Neural crest cell (in vitro differentiated cells): Measurements from ENCODE around the gene ELN. TPM values are rescaled to one million over a fixed set of nuclear protein-coding genes. Genes with fewer than 3 reads are reported as not detected.

Source experiments
- DNase-seq: peaks from one replicate; pipeline ENCODE4 v3.0.0; 2021; ENCODE audit warnings: low read depth, mixed read lengths, low spot score
- H3K27ac Mint-ChIP-seq: one replicate; pipeline ENCODE4 v1.8.0; 2021; ENCODE audit warnings: mild to moderate bottlenecking, mixed read lengths; ENCODE audit not compliant: unreplicated experiment
- H3K27me3 Mint-ChIP-seq: 2 replicates; pipeline ENCODE4 v1.8.0; 2021; ENCODE audit warnings: low read depth, mild to moderate bottlenecking, mixed read lengths
- H3K36me3 Mint-ChIP-seq: 2 replicates; pipeline ENCODE4 v1.8.0; 2021; ENCODE audit warnings: low read depth, mild to moderate bottlenecking, mixed read lengths
- H3K4me1 Mint-ChIP-seq: 2 replicates; pipeline ENCODE4 v1.8.0; 2021; ENCODE audit warnings: mixed read lengths
- H3K4me3 Mint-ChIP-seq: one replicate; pipeline ENCODE4 v1.8.0; 2021; ENCODE audit warnings: mild to moderate bottlenecking, mixed read lengths
- H3K9me3 Mint-ChIP-seq: 2 replicates; pipeline ENCODE4 v1.8.0; 2021; ENCODE audit warnings: mixed read lengths
- CTCF ChIP-seq: fragments of 200-600 bp; sonication (generic); conservative IDR thresholded peaks from 2 replicates; pipeline ENCODE4 v1.5.0; 2021; ENCODE audit warnings: antibody characterized with exemption, mild to moderate bottlenecking
- total RNA-seq: library from RNA; stranded (reverse); gene quantifications from 2 replicates; pipeline ENCODE4 v1.2.1, GENCODE V29; 2021

ELN gene
- total RNA-seq, 1 donor from 2014 or later, result 1.0 TPM

- Mint-ChIP-seq H3K27me3 (peaks cover 37% of the 10 kb centered on the region), H3K4me1 (peaks cover 22% of the 10 kb centered on the region), H3K9me3 (no peaks in the 10 kb centered on the region), H3K4me3 (no peak overlapping the region), H3K36me3 (no peaks in the 10 kb centered on the region), H3K27ac (no peak overlapping the region)
- no peak for DNase-seq
- no peak for TF ChIP-seq CTCF
These were observed 407 bp downstream of the ELN start for GRCh38 chr7:74028321-74028838.

DNA sequence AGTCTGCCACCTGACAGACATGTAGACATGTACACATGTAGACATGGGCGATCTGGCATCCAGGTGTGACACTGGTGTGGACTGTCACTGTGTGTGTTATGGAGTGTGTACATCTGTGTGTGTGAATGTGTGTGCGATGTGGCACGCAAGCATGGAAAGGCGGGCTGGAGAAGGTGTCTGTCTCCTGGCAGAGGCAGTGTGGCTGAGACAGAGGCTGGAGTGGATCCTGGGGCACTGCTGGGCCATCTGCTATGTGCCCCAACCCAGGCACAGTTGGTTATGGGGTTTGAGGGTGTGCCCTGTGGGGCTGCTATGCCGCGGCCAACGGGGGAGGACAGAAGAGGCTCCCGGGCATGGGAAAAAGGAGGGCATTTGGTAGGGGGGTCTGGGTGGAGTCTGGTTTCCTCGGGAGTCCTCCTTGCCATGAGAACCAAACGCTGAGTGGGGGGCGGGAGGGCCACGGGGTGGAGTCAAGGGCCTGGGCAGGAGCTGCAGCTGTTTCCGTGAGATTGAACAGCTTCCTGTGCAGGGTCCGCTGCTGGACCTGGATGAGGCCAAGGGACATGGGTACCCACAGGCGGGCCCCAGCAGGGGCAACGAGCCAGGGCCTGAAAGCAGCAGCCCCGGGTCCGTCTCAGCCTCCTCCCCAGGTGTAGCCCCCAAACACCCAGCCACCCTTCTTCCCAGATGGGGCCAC is 1.3 kb downstream of the ELN start:
- Mint-ChIP-seq H3K4me3 (no peak overlapping the region), H3K27ac (no peak overlapping the region), H3K9me3 (no peaks in the 10 kb centered on the region), H3K4me1 (peaks cover 22% of the 10 kb centered on the region), H3K36me3 (no peaks in the 10 kb centered on the region), H3K27me3 (peaks cover 33% of the 10 kb centered on the region)
- no peak for TF ChIP-seq CTCF
- DNase-seq, result no peak

- peaks cover 27% of the 10 kb centered on the region for H3K27me3 Mint-ChIP-seq
- no peaks in the 10 kb centered on the region for H3K9me3 Mint-ChIP-seq
- no peaks in the 10 kb centered on the region for H3K36me3 Mint-ChIP-seq
- DNase-seq, result no peak
- no peak for TF ChIP-seq CTCF
- H3K4me1 Mint-ChIP-seq, result peaks cover 23% of the 10 kb centered on the region
- no peak overlapping the region for H3K4me3 Mint-ChIP-seq
- H3K27ac Mint-ChIP-seq, result no peak overlapping the region
These were observed 2.0 kb downstream of the ELN start for GRCh38 chr7:74029991-74030415.

GRCh38 chr7:74030861-74031260 is 2.9 kb downstream of the ELN start:
- Mint-ChIP-seq H3K4me3 (no peak overlapping the region), H3K4me1 (peaks cover 23% of the 10 kb centered on the region), H3K27me3 (peaks cover 19% of the 10 kb centered on the region), H3K27ac (no peak overlapping the region), H3K9me3 (no peaks in the 10 kb centered on the region), H3K36me3 (no peaks in the 10 kb centered on the region)
- no peak for DNase-seq
- no peak for TF ChIP-seq CTCF

DNA sequence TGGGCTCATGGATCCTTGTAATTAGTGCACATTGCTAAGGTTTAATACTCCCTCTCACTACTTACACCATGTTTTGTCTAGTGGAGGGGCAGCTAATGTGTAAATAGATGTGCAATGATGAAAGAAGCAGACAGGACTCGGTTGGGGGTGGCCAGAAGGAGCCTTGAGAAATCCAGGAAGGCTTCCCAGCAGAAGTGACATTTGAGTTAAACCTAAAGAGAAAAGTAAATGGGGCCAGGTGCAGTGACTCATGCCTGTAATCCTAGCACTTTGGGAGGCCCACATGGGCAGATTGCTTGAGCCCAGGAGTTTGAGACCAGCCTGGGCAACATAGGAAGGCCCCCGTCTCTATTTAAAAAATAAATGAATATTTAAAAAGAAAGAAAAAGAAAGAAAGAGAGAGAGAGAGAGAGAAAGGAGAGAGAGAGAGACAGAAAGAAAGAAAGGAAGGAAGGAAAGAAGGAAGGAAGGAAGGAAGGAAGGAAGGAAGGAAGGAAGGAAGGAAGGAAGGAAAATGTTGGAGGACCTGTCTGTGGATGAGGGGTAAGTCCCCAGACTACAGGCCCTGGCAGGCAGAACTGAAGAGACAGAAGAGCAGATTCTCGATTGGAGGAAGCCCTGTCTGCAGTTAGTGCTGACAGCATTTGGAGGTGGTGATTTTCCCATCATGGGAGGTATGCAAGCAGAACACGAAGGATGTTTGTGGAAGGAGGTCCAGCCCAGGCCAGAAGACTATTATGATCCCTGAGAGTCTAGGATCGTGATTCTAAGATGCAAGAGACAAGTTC is 3.6 kb downstream of the ELN start:
- Mint-ChIP-seq H3K9me3 (no peaks in the 10 kb centered on the region), H3K4me3 (no peak overlapping the region)

More for the DNA sequence above, 3.6 kb downstream of the ELN start:
- DNase-seq, result no peak
- TF ChIP-seq CTCF, result no peak
- peaks cover 21% of the 10 kb centered on the region for H3K4me1 Mint-ChIP-seq
- H3K27me3 Mint-ChIP-seq, result peaks cover 13% of the 10 kb centered on the region
- no peaks in the 10 kb centered on the region for H3K36me3 Mint-ChIP-seq
- no peak overlapping the region for H3K27ac Mint-ChIP-seq
